Colonic mucosa (tissue), 4 donors: ENCODE data around the gene IMPG1. TPM values are rescaled to one million over a fixed set of nuclear protein-coding genes. Genes with fewer than 3 reads are reported as not detected.

Experiments
- DNase-seq: peaks from one replicate; pipeline ENCODE4 v3.0.0-alpha.2; 2020
- H3K27ac ChIP-seq: fragments of 200-600 bp; one replicate; pipeline ENCODE4 v1.8.0; 2021
- H3K27me3 ChIP-seq: fragments of 200-600 bp; one replicate; pipeline ENCODE4 v1.8.0; 2021
- H3K36me3 ChIP-seq: fragments of 200-600 bp; one replicate; pipeline ENCODE4 v1.8.0; 2021
- H3K4me1 ChIP-seq: fragments of 200-600 bp; one replicate; pipeline ENCODE4 v1.8.0; 2021; ENCODE audit warnings: mild to moderate bottlenecking
- H3K4me3 ChIP-seq: fragments of 200-600 bp; one replicate; pipeline ENCODE4 v1.8.0; 2021
- H3K9ac ChIP-seq, 2 donors: one replicate each; pipeline ENCODE4 v1.7.0; 2013; ENCODE audit warnings: control low read depth in 2 of 2, low read depth in 2 of 2, low read length in 2 of 2
- H3K9me3 ChIP-seq: fragments of 200-600 bp; one replicate; pipeline ENCODE4 v1.8.0; 2021
- intact Hi-C: fragments of 100-400 bp; cut with DNase I; formaldehyde crosslinking; loops from one replicate; pipeline ENCODE4 v1.14.1; 2022
- total RNA-seq, 2 donors: library from RNA; stranded (reverse); fragmentation: NEBNext Ultra II Directional in 1 of 2; extraction: Animal tissue kit (Norgen Biotek cat#: 25700) in 1 of 2; gene quantifications; one replicate each; pipeline ENCODE4 v1.2.1, GENCODE V29; 2021
- TF ChIP-seq, protein P1 (sequence below): fragments of 200-600 bp; IDR thresholded peaks from one replicate; pipeline ENCODE4 v1.8.0; 2022; ENCODE audit warnings: antibody characterized with exemption, mild to moderate bottlenecking
- donor health status: healthy.
- donor health status: DM: no; HTN: no; CAD: no.
- donor health status: DM: no; HTN: no; CAD: no.

Gene IMPG1
- total RNA-seq, 2 donors from 2014 or later = not detected

DNA sequence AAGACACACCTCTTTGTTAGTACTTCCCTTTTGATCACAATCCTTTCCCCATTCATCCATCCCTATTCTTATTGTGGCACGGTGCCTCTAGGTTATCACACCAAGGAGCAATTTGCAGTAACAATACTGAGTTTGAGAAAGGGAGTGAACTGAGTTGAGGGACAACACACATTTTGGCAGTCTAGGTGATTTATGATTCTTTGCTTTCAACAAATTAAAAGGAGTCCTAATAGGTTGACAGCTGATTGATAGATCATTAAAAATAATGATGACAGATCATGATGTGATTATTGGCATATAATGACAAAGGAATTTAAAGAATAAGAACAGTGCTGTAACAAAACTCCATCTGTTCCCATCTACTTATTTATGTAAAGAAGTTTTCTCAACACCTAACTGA lies 36.7 kb downstream of the IMPG1 start:
- H3K9ac ChIP-seq = no peak overlapping the region
- TF ChIP-seq, protein P1, sequence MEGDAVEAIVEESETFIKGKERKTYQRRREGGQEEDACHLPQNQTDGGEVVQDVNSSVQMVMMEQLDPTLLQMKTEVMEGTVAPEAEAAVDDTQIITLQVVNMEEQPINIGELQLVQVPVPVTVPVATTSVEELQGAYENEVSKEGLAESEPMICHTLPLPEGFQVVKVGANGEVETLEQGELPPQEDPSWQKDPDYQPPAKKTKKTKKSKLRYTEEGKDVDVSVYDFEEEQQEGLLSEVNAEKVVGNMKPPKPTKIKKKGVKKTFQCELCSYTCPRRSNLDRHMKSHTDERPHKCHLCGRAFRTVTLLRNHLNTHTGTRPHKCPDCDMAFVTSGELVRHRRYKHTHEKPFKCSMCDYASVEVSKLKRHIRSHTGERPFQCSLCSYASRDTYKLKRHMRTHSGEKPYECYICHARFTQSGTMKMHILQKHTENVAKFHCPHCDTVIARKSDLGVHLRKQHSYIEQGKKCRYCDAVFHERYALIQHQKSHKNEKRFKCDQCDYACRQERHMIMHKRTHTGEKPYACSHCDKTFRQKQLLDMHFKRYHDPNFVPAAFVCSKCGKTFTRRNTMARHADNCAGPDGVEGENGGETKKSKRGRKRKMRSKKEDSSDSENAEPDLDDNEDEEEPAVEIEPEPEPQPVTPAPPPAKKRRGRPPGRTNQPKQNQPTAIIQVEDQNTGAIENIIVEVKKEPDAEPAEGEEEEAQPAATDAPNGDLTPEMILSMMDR = no peak
- H3K4me1 ChIP-seq = no peaks in the 10 kb centered on the region
- no peaks in the 10 kb centered on the region for H3K9me3 ChIP-seq
- intact Hi-C loops = no loop called here
- H3K27ac ChIP-seq = no peak overlapping the region
- no peak for DNase-seq
- H3K27me3 ChIP-seq = no peaks in the 10 kb centered on the region
- no peak overlapping the region for H3K4me3 ChIP-seq
- H3K36me3 ChIP-seq = no peaks in the 10 kb centered on the region

- Histone ChIP-seq H3K4me1 (no peaks in the 10 kb centered on the region), H3K9ac (no peak overlapping the region), H3K27me3 (no peaks in the 10 kb centered on the region), H3K27ac (no peak overlapping the region), H3K4me3 (no peak overlapping the region), H3K9me3 (no peaks in the 10 kb centered on the region), H3K36me3 (no peaks in the 10 kb centered on the region)
- DNase-seq = no peak
- intact Hi-C loops = no loop called here
- TF ChIP-seq, protein P1 = no peak
Measured at GRCh38 chr6:76026101-76026500, 46.4 kb downstream of the IMPG1 start.

DNA sequence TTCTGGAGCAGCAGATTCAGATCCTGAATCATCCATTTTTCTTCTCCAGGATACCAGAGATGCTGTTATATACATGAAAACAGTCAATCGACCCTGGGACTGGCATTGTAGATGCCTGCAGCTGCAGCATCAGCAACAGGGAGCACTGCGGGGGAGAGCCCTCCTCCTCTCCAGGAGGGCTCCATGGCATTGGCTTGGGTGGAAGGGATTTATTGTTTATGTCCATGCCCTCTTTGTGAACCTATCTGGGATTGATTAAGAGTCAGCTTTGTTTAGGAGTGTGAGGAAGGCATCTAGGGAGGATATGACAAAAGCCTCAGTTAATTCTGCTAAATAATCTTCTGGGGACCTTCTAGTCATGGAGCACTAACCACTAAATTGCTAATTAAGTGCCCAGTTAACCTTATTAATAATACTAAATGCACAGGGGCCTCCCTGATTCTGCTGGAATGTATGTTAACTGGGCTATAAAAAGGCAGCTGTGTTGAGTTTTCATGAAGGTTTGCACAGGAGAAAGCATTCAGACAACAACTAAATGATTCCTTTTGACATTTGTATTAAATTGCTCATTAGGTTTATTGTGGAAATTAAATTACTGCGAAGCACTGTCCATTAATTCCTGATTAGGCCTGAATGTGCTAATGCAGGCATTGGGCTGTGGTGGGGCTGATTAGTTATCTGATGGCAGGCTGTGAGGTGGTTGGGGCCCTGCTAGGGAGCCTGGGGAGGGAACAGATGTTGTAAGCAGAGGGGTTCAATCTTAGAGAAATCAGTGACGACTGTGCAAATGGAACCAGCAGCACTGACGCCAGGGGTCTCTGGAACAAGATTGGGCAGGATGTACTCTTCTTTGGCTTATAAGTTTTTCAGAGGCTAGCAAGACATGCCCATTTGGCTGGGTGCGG lies 57.6 kb downstream of the IMPG1 start:
- Histone ChIP-seq H3K27me3 (no peaks in the 10 kb centered on the region), H3K4me3 (no peak overlapping the region), H3K4me1 (no peaks in the 10 kb centered on the region), H3K27ac (no peak overlapping the region), H3K36me3 (no peaks in the 10 kb centered on the region), H3K9ac (no peak overlapping the region), H3K9me3 (no peaks in the 10 kb centered on the region)
- intact Hi-C loops = no loop called here
- no peak for DNase-seq
- TF ChIP-seq, protein P1 = no peak

DNA sequence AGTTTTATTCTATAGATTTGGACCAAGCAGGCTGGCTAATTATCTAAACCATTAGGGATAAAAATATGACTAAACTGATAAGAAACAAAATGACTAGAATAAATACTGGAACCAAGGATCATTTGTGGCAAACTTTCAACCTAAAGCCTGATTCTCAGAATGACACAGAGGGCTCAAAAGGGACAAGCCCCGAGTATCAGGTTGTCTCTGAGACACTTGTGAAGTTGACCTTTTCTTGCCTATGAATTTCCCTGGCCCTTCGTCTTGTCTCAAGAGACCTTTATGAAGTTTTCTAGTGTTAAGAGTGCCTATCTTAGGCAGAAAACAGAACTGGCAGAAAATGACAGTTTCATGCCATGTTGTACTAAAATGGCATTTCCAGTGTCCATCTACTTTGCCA lies 68.3 kb downstream of the IMPG1 start:
- TF ChIP-seq, protein P1 = no peak
- H3K27ac ChIP-seq = no peak overlapping the region
- intact Hi-C loops = no loop called here

DNA sequence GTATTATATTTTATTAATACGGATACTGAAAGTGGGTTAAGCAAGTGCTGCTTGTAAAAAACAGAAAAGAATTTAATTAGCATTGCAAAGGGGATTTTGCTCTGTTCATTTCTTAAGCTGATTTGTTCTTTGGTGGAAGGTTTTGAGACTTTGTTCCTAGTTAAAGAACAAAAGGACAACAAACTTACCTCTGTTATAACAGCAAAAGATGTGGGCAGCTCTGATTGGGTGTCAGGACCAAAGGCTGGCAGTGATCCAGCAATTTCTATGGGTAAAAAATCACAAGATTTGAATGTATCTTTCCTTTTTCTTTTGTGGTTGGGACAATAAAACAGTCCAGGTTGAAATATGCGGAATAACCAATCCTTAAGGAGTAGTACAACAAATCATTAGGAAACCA lies 68.8 kb downstream of the IMPG1 start:
- TF ChIP-seq, protein P1 = no peak
- intact Hi-C loops = no loop called here
- H3K4me1 ChIP-seq = no peaks in the 10 kb centered on the region
- no peak for DNase-seq
- no peaks in the 10 kb centered on the region for H3K36me3 ChIP-seq
- H3K9ac ChIP-seq = no peak overlapping the region
- no peak overlapping the region for H3K27ac ChIP-seq
- no peaks in the 10 kb centered on the region for H3K9me3 ChIP-seq
- H3K27me3 ChIP-seq = no peaks in the 10 kb centered on the region
- H3K4me3 ChIP-seq = no peak overlapping the region

More for the DNA sequence above, 68.3 kb downstream of the IMPG1 start:
- Histone ChIP-seq H3K36me3 (no peaks in the 10 kb centered on the region), H3K4me1 (no peaks in the 10 kb centered on the region), H3K4me3 (no peak overlapping the region), H3K9ac (no peak overlapping the region), H3K9me3 (no peaks in the 10 kb centered on the region), H3K27me3 (no peaks in the 10 kb centered on the region)
- DNase-seq = no peak
